ENCODE data around the gene EXOC6B.

The EXOC6B gene

GRCh38 chr2:72133721-72134407 lies 692.0 kb downstream of the EXOC6B start:
- no peaks in the 10 kb centered on the region for H3K9me2 ChIP-seq (replicated peaks; ENCODE audit: low read depth, low read length)
- H3K9ac ChIP-seq (ENCODE audit: low read depth, low read length, poor library complexity, severe bottlenecking), result no peak overlapping the region
- H4K20me1 ChIP-seq (ENCODE audit: insufficient read depth, low read length, poor library complexity, severe bottlenecking), result no peaks in the 10 kb centered on the region
- no peaks in the 10 kb centered on the region for H3K9me3 ChIP-seq (ENCODE audit: insufficient read depth, low read depth, low read length)
- H3K79me2 ChIP-seq (ENCODE audit: insufficient read depth, low read length), result no peaks in the 10 kb centered on the region
- TF ChIP-seq CTCF (conservative IDR thresholded peaks at IDR 0.05; ENCODE audit: low read length) (no peak), EZH2phosphoT487 (IDR thresholded peaks at IDR 0.05; ENCODE audit: borderline replicate concordance) (no peak)
- H2AFZ ChIP-seq (ENCODE audit: low read length), result no peak overlapping the region
- H3K4me1 ChIP-seq (ENCODE audit: insufficient read depth, low read length, poor library complexity, severe bottlenecking), result no peaks in the 10 kb centered on the region
- H3K4me3 ChIP-seq (ENCODE audit: low read length, poor library complexity, severe bottlenecking), result no peak overlapping the region
- H3K4me2 ChIP-seq (ENCODE audit: low read depth, low read length, poor library complexity, severe bottlenecking), result no peak overlapping the region
- no peaks in the 10 kb centered on the region for H3K36me3 ChIP-seq (ENCODE audit: insufficient read depth, low read length)
- no peaks in the 10 kb centered on the region for H3K27me3 ChIP-seq (ENCODE audit: insufficient read depth, low read length, poor library complexity, severe bottlenecking)
- H3F3A ChIP-seq (ENCODE audit: low read depth), result no peaks in the 10 kb centered on the region

GRCh38 chr2:72132981-72133720 lies 692.7 kb downstream of the EXOC6B start:
- no peak overlapping the region for H3K4me3 ChIP-seq (ENCODE audit: low read length, poor library complexity, severe bottlenecking)
- no peaks in the 10 kb centered on the region for H3K9me2 ChIP-seq (replicated peaks; ENCODE audit: low read depth, low read length)
- H3K4me1 ChIP-seq (ENCODE audit: insufficient read depth, low read length, poor library complexity, severe bottlenecking), result no peaks in the 10 kb centered on the region
- H3K79me2 ChIP-seq (ENCODE audit: insufficient read depth, low read length), result no peaks in the 10 kb centered on the region
- no peaks in the 10 kb centered on the region for H3F3A ChIP-seq (ENCODE audit: low read depth)
- H3K4me2 ChIP-seq (ENCODE audit: low read depth, low read length, poor library complexity, severe bottlenecking), result no peak overlapping the region
- H4K20me1 ChIP-seq (ENCODE audit: insufficient read depth, low read length, poor library complexity, severe bottlenecking), result no peaks in the 10 kb centered on the region
- no peak overlapping the region for H3K9ac ChIP-seq (ENCODE audit: low read depth, low read length, poor library complexity, severe bottlenecking)
- no peak overlapping the region for H2AFZ ChIP-seq (ENCODE audit: low read length)
- H3K36me3 ChIP-seq (ENCODE audit: insufficient read depth, low read length), result no peaks in the 10 kb centered on the region
- H3K27me3 ChIP-seq (ENCODE audit: insufficient read depth, low read length, poor library complexity, severe bottlenecking), result no peaks in the 10 kb centered on the region
- no peaks in the 10 kb centered on the region for H3K9me3 ChIP-seq (ENCODE audit: insufficient read depth, low read depth, low read length)
- TF ChIP-seq EZH2phosphoT487 (IDR thresholded peaks at IDR 0.05; ENCODE audit: borderline replicate concordance) (no peak), CTCF (conservative IDR thresholded peaks at IDR 0.05; ENCODE audit: low read length) (no peak)

GRCh38 chr2:72131916-72132841 lies 693.7 kb downstream of the EXOC6B start:
- H3K9me2 ChIP-seq (replicated peaks; ENCODE audit: low read depth, low read length), result no peaks in the 10 kb centered on the region
- no peaks in the 10 kb centered on the region for H3K27me3 ChIP-seq (ENCODE audit: insufficient read depth, low read length, poor library complexity, severe bottlenecking)
- no peak overlapping the region for H3K4me2 ChIP-seq (ENCODE audit: low read depth, low read length, poor library complexity, severe bottlenecking)
- no peaks in the 10 kb centered on the region for H3K79me2 ChIP-seq (ENCODE audit: insufficient read depth, low read length)
- TF ChIP-seq EZH2phosphoT487 (IDR thresholded peaks at IDR 0.05; ENCODE audit: borderline replicate concordance) (no peak), CTCF (conservative IDR thresholded peaks at IDR 0.05; ENCODE audit: low read length) (no peak)
- H3K9me3 ChIP-seq (ENCODE audit: insufficient read depth, low read depth, low read length), result no peaks in the 10 kb centered on the region
- H3F3A ChIP-seq (ENCODE audit: low read depth), result no peaks in the 10 kb centered on the region
- no peaks in the 10 kb centered on the region for H4K20me1 ChIP-seq (ENCODE audit: insufficient read depth, low read length, poor library complexity, severe bottlenecking)
- H3K4me3 ChIP-seq (ENCODE audit: low read length, poor library complexity, severe bottlenecking), result no peak overlapping the region
- H3K9ac ChIP-seq (ENCODE audit: low read depth, low read length, poor library complexity, severe bottlenecking), result no peak overlapping the region
- H2AFZ ChIP-seq (ENCODE audit: low read length), result no peak overlapping the region
- H3K36me3 ChIP-seq (ENCODE audit: insufficient read depth, low read length), result no peaks in the 10 kb centered on the region
- no peaks in the 10 kb centered on the region for H3K4me1 ChIP-seq (ENCODE audit: insufficient read depth, low read length, poor library complexity, severe bottlenecking)
